Measurements from ENCODE around the gene ARHGAP21.

GRCh38 chr10:24695452-24695851 is 28.2 kb downstream of the ARHGAP21 start:
- no peak for TF ChIP-seq CTCF (conservative IDR thresholded peaks at IDR 0.05; ENCODE audit: low read length)
- no peak for TF ChIP-seq EZH2phosphoT487 (IDR thresholded peaks at IDR 0.05; ENCODE audit: borderline replicate concordance)

All from Loucy (cell line).